ENCODE measurements around the gene DOCK7. TPM values are rescaled to one million over a fixed set of nuclear protein-coding genes. Genes with fewer than 3 reads are reported as not detected.
"Not testable (repeated sequence)": the region's sequence is repeated elsewhere in the genome, so short reads cannot be mapped to it uniquely, and the experiment has no call there.

The DOCK7 gene
- polyA plus RNA-seq, 3 donors from 2014 or later, result 0.55 to 1.6 (median 1.5) TPM

DNA sequence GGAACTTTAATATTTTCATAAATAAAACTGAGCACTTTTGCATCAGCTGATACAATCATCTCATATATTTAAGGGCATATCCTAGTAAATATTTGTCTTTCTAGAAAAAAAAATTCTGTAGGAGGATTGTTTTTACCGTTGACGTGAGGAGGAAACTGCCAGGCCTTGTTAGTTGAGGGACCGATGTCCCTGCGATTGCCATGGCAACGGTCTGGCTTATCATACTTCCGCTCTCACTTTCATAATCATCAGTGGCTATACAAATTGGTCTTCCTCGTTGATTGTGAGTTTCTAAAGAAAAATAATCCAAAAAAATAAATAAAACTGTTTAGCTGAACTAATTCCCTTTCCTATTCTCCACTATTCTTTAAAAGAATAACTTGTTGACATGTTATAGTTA, 160.2 kb downstream of the DOCK7 start:
- H3K27ac Mint-ChIP-seq, result no peak overlapping the region
- H3K27me3 Mint-ChIP-seq (ENCODE audit: low read depth in 3 of 3), result no peaks in the 10 kb centered on the region
- no peaks in the 10 kb centered on the region for H3K9me3 Mint-ChIP-seq
- peaks cover 0 to 5% (median 0%) of the 10 kb centered on the region in 3 donors for H3K36me3 Mint-ChIP-seq
- H3K4me1 Mint-ChIP-seq, result no peaks in the 10 kb centered on the region
- H3K4me3 Mint-ChIP-seq, result no peak overlapping the region
- DNase-seq, result peak in 1 of 3 donors; percentile 5

DNA sequence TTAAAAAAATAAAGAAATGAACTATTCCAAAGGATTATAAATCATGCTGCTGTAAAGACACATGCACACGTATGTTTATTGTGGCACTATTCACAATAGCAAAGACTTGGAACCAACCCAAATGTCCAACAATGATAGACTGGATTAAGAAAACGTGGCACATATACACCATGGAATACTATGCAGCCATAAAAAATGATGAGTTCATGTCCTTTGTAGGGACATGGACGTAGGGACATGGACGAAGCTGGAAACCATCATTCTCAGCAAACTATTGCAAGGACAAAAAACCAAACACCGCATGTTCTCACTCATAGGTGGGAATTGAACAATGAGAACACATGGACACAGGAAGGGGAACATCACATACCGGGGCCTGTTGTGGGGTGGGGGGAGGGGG, 160.8 kb downstream of the DOCK7 start:
- not testable (repeated sequence) for H3K27ac Mint-ChIP-seq; H3K36me3 Mint-ChIP-seq; H3K9me3 Mint-ChIP-seq; H3K27me3 Mint-ChIP-seq (ENCODE audit: low read depth in 3 of 3); H3K4me1 Mint-ChIP-seq; DNase-seq; H3K4me3 Mint-ChIP-seq

DNA sequence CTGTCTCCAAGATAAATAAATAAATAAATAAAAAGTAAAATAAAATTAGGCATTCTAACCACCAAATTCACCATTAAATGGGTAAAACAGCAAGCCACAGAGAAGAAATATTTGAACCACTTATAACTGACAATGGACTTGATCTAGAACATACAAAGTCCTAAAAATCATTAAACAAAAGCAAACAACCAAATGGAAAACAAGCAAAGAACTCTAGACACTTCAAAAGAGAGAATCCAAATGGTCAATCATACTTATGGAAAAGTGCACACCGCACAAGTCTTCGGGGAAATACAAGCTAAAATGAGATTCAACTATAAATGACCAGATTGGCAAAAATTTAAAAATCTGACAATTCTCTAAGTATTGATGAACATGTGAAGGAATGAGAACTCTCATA, 164.3 kb downstream of the DOCK7 start:
- no peaks in the 10 kb centered on the region for H3K27me3 Mint-ChIP-seq (ENCODE audit: low read depth in 3 of 3)
- H3K9me3 Mint-ChIP-seq, result peaks cover 0 to 6% (median 4%) of the 10 kb centered on the region in 6 donors
- no peak for DNase-seq
- H3K27ac Mint-ChIP-seq, result no peak overlapping the region
- H3K4me1 Mint-ChIP-seq, result no peaks in the 10 kb centered on the region
- H3K4me3 Mint-ChIP-seq, result no peak overlapping the region
- H3K36me3 Mint-ChIP-seq, result peaks cover 3 to 7% (median 6%) of the 10 kb centered on the region in 3 donors

DNA sequence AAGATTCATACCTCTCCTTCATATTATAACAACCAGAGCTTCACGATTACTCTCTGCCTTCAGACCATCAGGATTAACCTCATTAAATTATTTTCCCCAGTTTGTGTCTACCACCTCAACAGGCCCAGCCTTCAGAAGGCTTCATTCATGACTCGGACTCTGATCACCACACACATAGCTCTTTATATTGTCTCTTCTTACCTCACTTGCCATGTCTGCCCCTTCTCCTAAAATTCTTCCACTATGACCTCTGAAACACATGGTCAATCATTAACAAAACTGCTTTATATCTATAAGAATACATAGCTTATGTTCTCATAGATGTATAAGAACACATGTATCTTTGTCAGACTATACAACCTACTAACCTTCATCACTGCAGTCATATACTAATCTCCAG, 171.6 kb downstream of the DOCK7 start:
- no peaks in the 10 kb centered on the region for H3K4me1 Mint-ChIP-seq
- H3K36me3 Mint-ChIP-seq, result peaks cover 3 to 8% (median 5%) of the 10 kb centered on the region in 3 donors
- H3K27me3 Mint-ChIP-seq (ENCODE audit: low read depth in 3 of 3), result no peaks in the 10 kb centered on the region
- peaks cover 0 to 13% (median 5%) of the 10 kb centered on the region in 6 donors for H3K9me3 Mint-ChIP-seq
- DNase-seq, result no peak
- H3K4me3 Mint-ChIP-seq, result no peak overlapping the region
- no peak overlapping the region for H3K27ac Mint-ChIP-seq

DNA sequence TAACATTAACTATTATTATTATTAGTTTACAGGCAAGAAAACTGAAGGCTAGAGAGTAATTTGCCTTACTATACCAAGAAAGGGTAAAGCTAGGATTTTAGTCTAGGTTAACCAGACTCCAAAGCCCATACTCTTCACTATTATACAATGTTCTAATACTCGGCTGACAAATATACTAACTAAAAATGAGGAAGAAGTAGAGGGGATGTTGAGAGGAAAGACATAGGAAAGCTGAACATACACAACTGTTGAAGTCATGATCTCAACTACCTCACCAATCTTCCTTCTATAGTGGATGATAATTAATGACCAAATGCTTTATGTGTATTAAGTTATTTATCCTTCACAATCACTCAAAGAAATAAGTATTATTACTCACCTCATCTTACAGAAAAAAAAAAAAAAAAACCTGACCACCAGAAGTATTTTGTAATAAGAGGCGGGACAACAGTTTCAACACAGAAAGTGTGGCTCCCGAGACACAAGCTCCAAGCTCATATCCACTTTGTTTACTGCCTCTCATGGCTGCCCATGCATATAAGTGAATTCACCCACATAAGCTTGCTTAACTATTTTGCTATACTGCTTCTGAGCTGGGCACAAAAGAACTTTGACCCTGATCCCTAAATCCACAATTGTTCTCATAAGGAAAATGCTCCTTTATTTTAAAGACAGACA, 173.3 kb downstream of the DOCK7 start:
- DNase-seq, result no peak
- Mint-ChIP-seq H3K9me3 (peaks cover 0 to 13% (median 5%) of the 10 kb centered on the region in 6 donors), H3K27ac (no peak overlapping the region), H3K4me1 (no peaks in the 10 kb centered on the region), H3K36me3 (peaks cover under 1 to 8% (median 5%) of the 10 kb centered on the region in 3 donors), H3K27me3 (ENCODE audit: low read depth in 3 of 3) (no peaks in the 10 kb centered on the region), H3K4me3 (no peak overlapping the region)

DNA sequence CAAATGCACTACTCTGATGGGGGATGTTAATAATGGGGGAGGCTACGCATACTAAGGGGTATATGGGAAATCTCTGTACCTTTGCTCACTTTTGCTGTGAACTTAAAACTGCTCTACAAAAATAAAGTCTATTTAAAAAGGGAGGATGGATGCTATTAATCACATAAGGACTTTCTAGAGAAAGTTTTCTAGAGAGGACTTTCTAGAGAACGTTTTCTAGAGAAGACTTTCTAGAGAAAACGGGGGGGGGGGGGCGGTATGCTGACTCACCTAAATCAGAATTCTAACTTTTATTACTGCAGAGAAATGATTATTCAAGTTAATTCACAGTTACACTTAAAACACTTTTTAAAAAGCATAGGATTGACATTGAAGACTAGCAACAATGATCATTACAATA, 175.2 kb downstream of the DOCK7 start:
- no peak for DNase-seq
- Mint-ChIP-seq H3K4me1 (no peaks in the 10 kb centered on the region), H3K27me3 (ENCODE audit: low read depth in 3 of 3) (no peaks in the 10 kb centered on the region), H3K36me3 (no peaks in the 10 kb centered on the region), H3K4me3 (no peak overlapping the region), H3K27ac (no peak overlapping the region), H3K9me3 (peaks cover 0 to under 1% (median 0%) of the 10 kb centered on the region in 6 donors)

DNA sequence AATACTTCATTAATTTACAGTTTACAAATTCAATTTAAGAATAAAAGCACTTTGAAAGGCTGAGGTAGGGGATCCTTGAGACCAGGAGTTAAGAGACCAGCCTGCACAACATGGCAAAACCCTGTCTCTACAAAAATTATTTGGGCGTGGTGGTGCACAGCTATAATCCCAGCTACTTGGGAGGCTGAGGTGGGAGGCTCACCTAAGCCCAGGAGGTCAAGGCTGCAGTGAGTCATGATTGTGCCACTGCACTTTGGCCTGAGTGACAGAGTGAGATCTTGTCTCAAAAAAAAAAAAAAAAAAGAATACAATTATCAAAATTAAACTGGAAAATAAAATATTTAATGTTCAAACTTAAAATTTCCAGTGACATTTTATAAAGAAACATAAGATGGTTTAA, 179.2 kb downstream of the DOCK7 start:
- no peak overlapping the region for H3K27ac Mint-ChIP-seq
- no peak overlapping the region for H3K4me3 Mint-ChIP-seq
- H3K4me1 Mint-ChIP-seq, result no peaks in the 10 kb centered on the region
- H3K36me3 Mint-ChIP-seq, result peaks cover 0 to 3% (median 0%) of the 10 kb centered on the region in 3 donors
- no peaks in the 10 kb centered on the region for H3K9me3 Mint-ChIP-seq
- DNase-seq, result no peak
- no peaks in the 10 kb centered on the region for H3K27me3 Mint-ChIP-seq (ENCODE audit: low read depth in 3 of 3)

DNA sequence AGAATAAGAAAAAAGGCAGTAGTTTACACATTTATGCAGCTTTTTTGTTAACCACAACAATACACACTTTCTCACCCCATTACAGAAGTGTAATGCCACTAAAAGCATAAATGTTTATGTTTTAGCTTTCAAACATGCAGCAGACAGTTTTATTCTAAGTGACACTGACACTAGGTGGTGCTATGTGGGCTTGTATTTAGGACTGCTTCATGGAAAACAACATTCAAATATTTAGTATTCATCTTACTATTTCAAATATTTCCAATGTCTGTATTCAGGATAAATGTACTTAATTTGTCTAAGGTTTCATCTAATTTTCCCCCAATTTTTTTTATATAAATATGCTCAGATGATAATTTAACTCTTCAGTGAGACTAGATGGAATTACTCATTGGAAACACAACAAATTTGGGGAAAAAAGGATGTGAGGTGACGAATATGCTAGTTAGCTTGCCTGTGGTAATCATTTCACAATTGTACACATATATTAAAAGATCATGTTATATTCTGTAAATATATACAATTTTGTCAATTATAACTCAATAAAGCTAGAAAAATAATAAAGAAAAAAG, 179.9 kb downstream of the DOCK7 start:
- no peak overlapping the region for H3K27ac Mint-ChIP-seq
- no peaks in the 10 kb centered on the region for H3K4me1 Mint-ChIP-seq
- H3K27me3 Mint-ChIP-seq (ENCODE audit: low read depth in 3 of 3), result no peaks in the 10 kb centered on the region
- H3K4me3 Mint-ChIP-seq, result no peak overlapping the region
- H3K36me3 Mint-ChIP-seq, result peaks cover 0 to 3% (median 0%) of the 10 kb centered on the region in 3 donors
- H3K9me3 Mint-ChIP-seq, result no peaks in the 10 kb centered on the region
- peak in 2 of 3 donors; percentile 3 to 6 for DNase-seq

DNA sequence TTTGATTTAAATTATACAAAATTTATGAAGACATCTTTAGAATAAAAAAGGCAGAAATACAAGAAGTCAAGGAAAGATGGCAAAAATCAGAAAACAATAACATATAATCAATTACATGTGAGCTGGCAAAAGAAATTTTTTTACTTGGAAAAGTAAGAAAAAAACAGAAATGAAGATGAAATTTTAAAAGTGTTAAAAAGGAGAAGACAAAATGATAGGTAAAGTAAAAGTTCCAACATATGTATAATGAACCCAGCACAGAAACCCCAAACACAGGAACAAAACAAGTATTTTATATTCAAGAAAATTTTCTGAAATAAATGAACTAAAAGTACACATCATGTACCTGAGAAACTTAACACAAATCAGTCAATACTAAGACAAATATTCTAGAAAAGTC, 188.0 kb downstream of the DOCK7 start:
- Mint-ChIP-seq H3K4me3 (no peak overlapping the region), H3K9me3 (no peaks in the 10 kb centered on the region), H3K4me1 (no peaks in the 10 kb centered on the region), H3K27ac (no peak overlapping the region), H3K27me3 (ENCODE audit: low read depth in 3 of 3) (no peaks in the 10 kb centered on the region), H3K36me3 (no peaks in the 10 kb centered on the region)
- DNase-seq, result no peak

DNA sequence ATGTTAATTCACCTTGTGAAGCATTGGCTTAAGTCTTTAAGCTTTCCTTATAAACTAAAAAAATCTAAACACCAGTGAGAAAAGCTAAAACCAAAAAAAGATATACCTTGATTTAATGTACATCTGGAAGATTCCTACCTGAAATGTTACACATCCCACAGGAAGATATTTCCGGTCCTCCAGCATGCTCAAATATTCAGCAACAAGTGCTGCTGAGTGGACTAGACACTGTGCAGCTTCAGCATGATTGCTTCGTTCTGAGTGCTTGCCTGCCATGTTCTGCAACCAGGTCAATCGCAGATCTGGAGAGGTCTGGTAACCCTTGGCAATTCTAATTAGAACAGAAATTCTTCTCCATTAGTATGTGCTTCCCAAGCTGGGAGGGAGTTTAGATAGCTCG, 194.0 kb downstream of the DOCK7 start:
- Mint-ChIP-seq H3K4me1 (no peaks in the 10 kb centered on the region), H3K27ac (no peak overlapping the region), H3K27me3 (ENCODE audit: low read depth in 3 of 3) (no peaks in the 10 kb centered on the region), H3K36me3 (peaks cover 0 to 4% (median 0%) of the 10 kb centered on the region in 3 donors), H3K4me3 (no peak overlapping the region), H3K9me3 (peaks cover 0 to 2% (median 0%) of the 10 kb centered on the region in 6 donors)
- no peak for DNase-seq

DNA sequence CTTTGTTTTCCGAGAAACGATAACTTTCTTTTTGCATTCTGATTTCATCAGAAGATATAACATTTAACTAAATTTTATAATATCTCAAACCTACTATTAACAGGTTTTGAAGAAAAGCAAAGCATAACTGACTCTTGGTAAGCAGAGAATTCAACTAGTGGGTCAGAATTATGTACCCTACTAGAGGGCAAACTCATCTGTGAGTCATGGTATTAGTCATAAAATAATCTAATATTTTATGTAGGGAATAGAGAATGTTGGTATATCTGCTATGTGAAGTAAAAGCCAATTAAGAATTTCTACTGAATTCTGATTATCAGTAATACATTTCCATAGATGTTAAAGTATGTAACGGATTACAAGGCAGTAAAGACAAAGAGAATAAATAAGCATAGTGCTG, 194.5 kb downstream of the DOCK7 start:
- H3K27ac Mint-ChIP-seq, result no peak overlapping the region
- H3K27me3 Mint-ChIP-seq (ENCODE audit: low read depth in 3 of 3), result no peaks in the 10 kb centered on the region
- DNase-seq, result no peak
- H3K36me3 Mint-ChIP-seq, result peaks cover 0 to 4% (median 0%) of the 10 kb centered on the region in 3 donors
- peaks cover 0 to 2% (median 0%) of the 10 kb centered on the region in 6 donors for H3K9me3 Mint-ChIP-seq
- no peak overlapping the region for H3K4me3 Mint-ChIP-seq
- no peaks in the 10 kb centered on the region for H3K4me1 Mint-ChIP-seq

DNA sequence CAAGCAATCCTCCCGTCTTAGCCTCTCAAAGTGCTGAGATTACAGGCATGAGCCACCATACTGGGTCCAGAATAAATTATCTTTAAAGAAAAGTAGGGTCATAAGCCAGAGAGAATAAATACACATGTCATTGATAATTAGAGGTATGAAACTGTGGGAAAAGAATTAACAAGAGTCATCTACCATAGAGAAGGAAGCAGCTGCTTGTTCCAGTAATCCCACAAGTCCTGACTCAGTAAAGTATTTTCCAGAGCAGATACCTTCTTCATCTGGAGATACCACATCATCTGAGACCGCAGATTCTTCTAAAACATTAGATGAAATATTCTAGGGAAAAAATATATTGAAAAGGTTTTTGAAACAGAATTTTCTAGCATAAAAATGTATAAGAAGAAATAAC, 195.7 kb downstream of the DOCK7 start:
- Mint-ChIP-seq H3K4me1 (no peaks in the 10 kb centered on the region), H3K9me3 (peaks cover 0 to 2% (median 0%) of the 10 kb centered on the region in 6 donors), H3K36me3 (peaks cover 0 to 4% (median 3%) of the 10 kb centered on the region in 3 donors)

DNA sequence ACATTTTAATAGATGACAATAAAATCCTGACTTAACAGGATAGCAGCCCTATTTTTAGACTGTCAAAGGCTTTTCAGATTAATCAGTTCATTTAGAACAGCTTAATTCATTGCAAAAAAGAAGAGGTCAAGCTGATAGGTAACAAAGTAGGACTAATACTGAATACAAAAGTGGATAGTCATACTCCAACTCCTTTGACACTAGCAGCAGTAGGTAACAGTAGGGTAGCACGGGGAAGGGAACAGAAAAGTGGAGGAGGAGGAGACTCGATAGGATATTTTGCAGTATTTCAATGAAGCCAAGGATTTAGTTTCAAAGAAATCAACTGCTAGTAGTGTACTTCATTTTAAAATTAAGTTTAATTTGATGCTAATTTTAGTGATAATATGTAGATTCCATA, 200.2 kb downstream of the DOCK7 start:
- DNase-seq, result no peak
- Mint-ChIP-seq H3K27ac (no peak overlapping the region), H3K36me3 (peaks cover 0 to 4% (median 3%) of the 10 kb centered on the region in 3 donors), H3K4me3 (no peak overlapping the region), H3K27me3 (ENCODE audit: low read depth in 3 of 3) (peaks cover 2 to 5% (median 2%) of the 10 kb centered on the region in 3 donors), H3K9me3 (peaks cover 0 to 2% (median 0%) of the 10 kb centered on the region in 6 donors), H3K4me1 (no peaks in the 10 kb centered on the region)

More for the DNA sequence above, 195.7 kb downstream of the DOCK7 start:
- Mint-ChIP-seq H3K27ac (no peak overlapping the region), H3K27me3 (ENCODE audit: low read depth in 3 of 3) (peaks cover 0 to 2% (median 0%) of the 10 kb centered on the region in 3 donors), H3K4me3 (no peak overlapping the region)
- DNase-seq, result no peak

DNA sequence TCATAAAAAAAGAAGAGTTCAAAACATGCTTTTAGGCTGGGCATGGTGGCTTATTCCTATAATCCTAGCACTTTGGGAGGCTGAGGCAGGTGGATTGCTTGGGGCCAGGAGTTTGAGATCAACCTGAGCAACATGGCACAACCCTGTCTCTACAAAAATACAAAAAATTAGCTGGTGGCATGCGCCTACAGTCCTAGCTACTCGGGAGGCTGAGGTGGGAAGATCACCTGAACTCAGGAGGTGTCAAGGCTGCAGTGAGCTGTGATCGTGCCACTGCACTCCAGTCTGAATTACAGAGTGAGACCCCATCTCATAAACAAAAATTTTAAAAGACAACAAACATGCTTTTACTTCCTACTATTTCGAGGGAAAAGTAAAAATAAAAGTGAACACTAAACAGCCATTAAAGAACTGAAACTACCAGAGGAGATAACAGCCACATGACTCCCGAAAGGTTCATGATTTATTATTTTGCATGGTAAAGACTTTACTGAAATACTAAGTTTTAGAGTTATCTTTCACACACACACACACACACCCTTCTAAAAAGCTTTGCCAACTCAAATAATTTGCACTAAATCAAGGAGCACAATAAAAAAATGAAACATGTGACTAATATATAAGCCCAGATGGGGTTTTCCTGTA, 203.2 kb downstream of the DOCK7 start:
- Mint-ChIP-seq H3K4me1 (no peaks in the 10 kb centered on the region), H3K9me3 (no peaks in the 10 kb centered on the region), H3K27me3 (ENCODE audit: low read depth in 3 of 3) (peaks cover 2 to 9% (median 2%) of the 10 kb centered on the region in 3 donors), H3K27ac (no peak overlapping the region), H3K4me3 (no peak overlapping the region), H3K36me3 (peaks cover 0 to 7% (median 0%) of the 10 kb centered on the region in 3 donors)
- no peak for DNase-seq

Measured in immature natural killer cell (primary cell).